ENCODE results near the gene DISC1. TPM values are rescaled to one million over a fixed set of nuclear protein-coding genes. Genes with fewer than 3 reads are reported as not detected.
"Not testable (repeated sequence)": the region's sequence is repeated elsewhere in the genome, so short reads cannot be mapped to it uniquely, and the experiment has no call there.

DISC1 gene
- total RNA-seq, 1 experiment from 2014 or later = 0.91 TPM

DNA sequence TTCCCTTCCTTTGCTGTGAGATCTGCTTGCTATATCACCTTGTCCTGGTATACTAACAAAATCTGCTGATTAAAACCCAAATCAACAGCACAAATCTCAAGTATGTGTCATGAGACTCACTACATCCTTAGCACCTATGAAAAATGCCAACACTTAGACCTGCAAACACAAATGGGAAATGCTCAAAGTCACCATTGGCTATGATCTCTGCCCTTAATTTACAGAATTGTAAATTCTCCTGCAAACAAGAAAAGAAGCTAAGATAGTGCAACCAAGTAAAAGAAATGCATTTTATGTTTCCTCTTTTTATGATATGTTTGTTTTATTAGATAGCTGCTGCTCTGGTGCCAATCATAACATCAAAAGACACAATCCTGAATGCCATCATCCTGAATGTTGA is 80.8 kb downstream of the DISC1 start:
- in situ Hi-C loops (cut with HindIII; ENCODE audit: low pct_unique_long_range_greater_than_20kb, low sequenced_read_pairs) = no loop called here
- DNase-seq (ENCODE audit: low read depth) = no peak

GRCh38 chr1:231708394-231708793 is 81.8 kb downstream of the DISC1 start:
- in situ Hi-C loops (cut with HindIII; ENCODE audit: low pct_unique_long_range_greater_than_20kb, low sequenced_read_pairs) = no loop called here
- no peak for DNase-seq (ENCODE audit: low read depth)

GRCh38 chr1:231714440-231714839 is 87.8 kb downstream of the DISC1 start:
- DNase-seq (ENCODE audit: low read depth) = no peak
- in situ Hi-C loops (cut with HindIII; ENCODE audit: low pct_unique_long_range_greater_than_20kb, low sequenced_read_pairs) = no loop called here

- DNase-seq (ENCODE audit: low read depth) = no peak
- in situ Hi-C loops (cut with HindIII; ENCODE audit: low pct_unique_long_range_greater_than_20kb, low sequenced_read_pairs) = no loop called here
Measured at GRCh38 chr1:231715816-231716722, 89.5 kb downstream of the DISC1 start.

DNA sequence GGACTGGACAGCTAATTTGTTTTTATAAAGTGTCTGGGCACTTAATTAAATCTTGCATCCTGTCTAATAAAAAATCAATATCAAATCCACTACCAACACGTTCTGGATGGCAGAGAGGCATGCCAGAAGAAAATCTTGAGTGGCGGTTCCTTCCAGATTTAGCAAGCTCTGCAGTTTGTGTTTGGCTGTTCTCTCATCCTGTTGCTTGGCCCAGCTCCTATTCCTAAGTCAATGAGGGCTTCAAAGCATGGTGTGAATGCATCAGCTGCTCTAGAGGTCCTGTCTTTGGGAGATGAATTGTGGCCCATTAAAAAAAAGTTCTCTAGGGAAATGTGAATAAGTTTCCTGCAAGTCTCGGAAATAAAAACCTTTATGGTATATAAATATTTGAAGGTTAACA is 90.3 kb downstream of the DISC1 start:
- in situ Hi-C loops (cut with HindIII; ENCODE audit: low pct_unique_long_range_greater_than_20kb, low sequenced_read_pairs) = no loop called here
- no peak for DNase-seq (ENCODE audit: low read depth)

- DNase-seq (ENCODE audit: low read depth) = no peak
Measured at GRCh38 chr1:231719485-231720183, 93.0 kb downstream of the DISC1 start.

GRCh38 chr1:231720652-231721325 is 94.2 kb downstream of the DISC1 start:
- in situ Hi-C loops (cut with HindIII; ENCODE audit: low pct_unique_long_range_greater_than_20kb, low sequenced_read_pairs) = no loop called here
- no peak for DNase-seq (ENCODE audit: low read depth)

More at GRCh38 chr1:231719485-231720183, 93.0 kb downstream of the DISC1 start:
- in situ Hi-C loops (cut with HindIII; ENCODE audit: low pct_unique_long_range_greater_than_20kb, low sequenced_read_pairs) = no loop called here

DNA sequence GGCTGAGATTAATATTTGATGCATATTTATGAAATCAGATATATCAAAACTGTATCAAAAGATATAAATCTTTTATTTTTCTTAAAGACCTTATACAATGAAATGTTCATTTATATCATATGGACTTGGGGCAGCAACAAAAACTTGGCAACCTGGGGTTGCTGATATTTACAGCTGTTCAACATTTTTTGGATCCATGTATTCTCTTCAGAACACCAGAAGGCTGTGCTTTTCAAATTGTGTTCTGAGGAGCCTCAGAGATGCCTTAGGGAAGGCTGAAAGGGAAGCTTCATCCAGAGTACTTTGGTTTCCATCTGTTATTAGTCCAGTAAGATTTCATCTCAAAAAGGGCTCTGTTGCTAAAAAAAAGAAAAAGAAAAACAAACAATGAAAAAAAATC is 94.8 kb downstream of the DISC1 start:
- DNase-seq (ENCODE audit: low read depth) = no peak
- in situ Hi-C loops (cut with HindIII; ENCODE audit: low pct_unique_long_range_greater_than_20kb, low sequenced_read_pairs) = no loop called here

- in situ Hi-C loops (cut with HindIII; ENCODE audit: low pct_unique_long_range_greater_than_20kb, low sequenced_read_pairs) = no loop called here
- no peak for DNase-seq (ENCODE audit: low read depth)
Measured at GRCh38 chr1:231722356-231722755, 95.8 kb downstream of the DISC1 start.

- DNase-seq (ENCODE audit: low read depth) = no peak
- in situ Hi-C loops (cut with HindIII; ENCODE audit: low pct_unique_long_range_greater_than_20kb, low sequenced_read_pairs) = no loop called here
Measured at GRCh38 chr1:231723146-231723545, 96.6 kb downstream of the DISC1 start.

DNA sequence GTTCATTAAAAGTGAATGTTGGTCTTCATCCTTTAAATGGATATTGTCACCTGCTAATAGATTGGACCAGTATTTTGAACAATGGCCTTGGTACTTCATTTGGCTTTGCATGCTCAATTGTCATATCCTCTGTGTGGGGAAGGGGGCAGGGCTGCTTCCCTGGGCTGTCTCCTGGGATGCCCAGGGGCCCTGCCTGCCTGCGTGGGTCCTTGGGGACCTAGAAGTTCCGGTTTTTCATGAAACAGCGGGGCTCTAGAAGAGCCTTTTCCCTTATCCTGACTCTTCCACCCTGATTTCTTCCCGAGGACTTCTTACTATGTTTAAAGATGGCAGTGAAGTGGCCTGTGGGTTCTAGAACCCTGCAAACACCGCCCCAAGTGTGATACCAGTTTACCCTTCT is 97.5 kb downstream of the DISC1 start:
- no peak for DNase-seq (ENCODE audit: low read depth)
- in situ Hi-C loops (cut with HindIII; ENCODE audit: low pct_unique_long_range_greater_than_20kb, low sequenced_read_pairs) = no loop called here

DNA sequence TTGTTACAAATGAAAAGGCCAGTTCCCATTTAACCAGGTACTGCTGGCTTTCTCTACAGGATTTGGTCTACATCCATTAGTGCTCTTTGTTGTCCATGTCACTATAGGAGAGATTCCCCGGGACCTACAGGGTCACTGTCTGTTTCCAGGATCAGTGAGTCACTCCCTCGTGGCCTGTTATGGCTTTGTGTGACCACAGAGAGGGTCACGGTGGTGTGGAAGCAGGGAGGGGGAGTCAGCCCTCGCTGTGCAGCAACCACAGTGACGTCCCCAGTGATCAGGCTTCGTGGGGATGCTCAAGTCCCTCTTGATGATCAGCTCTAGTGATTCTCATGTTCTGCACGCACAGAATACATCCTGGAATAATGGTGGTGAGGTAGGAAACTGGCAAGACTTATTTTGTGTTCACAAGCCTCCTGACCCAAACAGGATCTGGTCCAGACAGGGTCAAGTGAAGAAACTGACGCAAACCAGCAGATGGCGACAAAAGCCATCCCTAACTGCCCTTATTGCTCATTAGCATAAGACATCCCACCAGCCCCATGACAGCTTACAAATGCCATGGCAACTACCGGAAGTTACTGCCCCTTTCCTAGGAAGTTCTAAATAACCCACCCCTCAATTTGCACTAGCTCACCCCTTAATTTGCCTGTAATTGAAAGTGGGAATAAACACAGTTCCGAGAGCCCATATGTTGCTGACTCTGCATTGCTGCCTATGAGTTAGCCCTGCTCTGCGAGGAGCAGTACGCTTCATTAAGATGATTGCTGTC is 98.5 kb downstream of the DISC1 start:
- in situ Hi-C loops (cut with HindIII; ENCODE audit: low pct_unique_long_range_greater_than_20kb, low sequenced_read_pairs) = no loop called here
- peak; percentile 48 for DNase-seq (ENCODE audit: low read depth)

DNA sequence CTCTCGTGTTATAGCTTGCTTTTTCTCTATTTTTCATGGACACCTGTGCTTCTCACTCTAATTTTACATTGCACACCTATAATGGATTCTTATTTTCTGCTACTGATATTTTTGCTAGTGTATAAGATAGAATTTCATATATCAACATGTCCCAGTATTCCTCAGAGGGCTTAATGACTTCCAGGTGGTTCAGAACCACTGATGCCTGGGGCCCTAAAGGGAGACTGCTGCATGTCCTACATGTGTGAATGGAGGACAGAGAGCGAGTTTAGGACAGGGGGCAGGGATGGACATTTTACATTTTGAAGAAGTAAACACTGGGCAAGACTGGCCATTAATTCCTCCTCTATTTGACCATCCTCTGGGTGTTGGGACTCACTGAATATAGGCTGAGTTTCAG is 100.6 kb downstream of the DISC1 start:
- in situ Hi-C loops (cut with HindIII; ENCODE audit: low pct_unique_long_range_greater_than_20kb, low sequenced_read_pairs) = no loop called here

GRCh38 chr1:231728987-231729386 is 102.4 kb downstream of the DISC1 start:
- in situ Hi-C loops (cut with HindIII; ENCODE audit: low pct_unique_long_range_greater_than_20kb, low sequenced_read_pairs); DNase-seq (ENCODE audit: low read depth): not testable (repeated sequence)

More for the DNA sequence above, 100.6 kb downstream of the DISC1 start:
- no peak for DNase-seq (ENCODE audit: low read depth)

DNA sequence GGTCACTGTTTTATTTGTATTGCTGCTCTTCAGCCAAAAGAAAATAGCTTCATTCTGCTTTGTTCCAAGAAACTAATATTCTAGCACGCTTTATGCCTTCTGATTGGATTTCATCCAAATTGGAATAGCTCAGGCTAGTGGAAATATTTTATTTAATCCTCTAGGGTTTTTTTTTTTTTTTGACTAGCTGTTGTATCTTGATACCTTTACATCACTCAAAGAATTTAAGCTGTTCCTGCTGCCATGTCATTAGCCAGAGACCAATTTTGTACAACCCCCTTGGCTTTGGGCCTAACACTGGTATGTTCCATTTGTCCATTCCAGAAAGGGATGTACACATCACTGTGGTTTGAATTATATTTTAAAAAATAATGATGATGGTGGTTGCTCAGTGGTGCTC is 103.0 kb downstream of the DISC1 start:
- in situ Hi-C loops (cut with HindIII; ENCODE audit: low pct_unique_long_range_greater_than_20kb, low sequenced_read_pairs) = no loop called here
- no peak for DNase-seq (ENCODE audit: low read depth)

DNA sequence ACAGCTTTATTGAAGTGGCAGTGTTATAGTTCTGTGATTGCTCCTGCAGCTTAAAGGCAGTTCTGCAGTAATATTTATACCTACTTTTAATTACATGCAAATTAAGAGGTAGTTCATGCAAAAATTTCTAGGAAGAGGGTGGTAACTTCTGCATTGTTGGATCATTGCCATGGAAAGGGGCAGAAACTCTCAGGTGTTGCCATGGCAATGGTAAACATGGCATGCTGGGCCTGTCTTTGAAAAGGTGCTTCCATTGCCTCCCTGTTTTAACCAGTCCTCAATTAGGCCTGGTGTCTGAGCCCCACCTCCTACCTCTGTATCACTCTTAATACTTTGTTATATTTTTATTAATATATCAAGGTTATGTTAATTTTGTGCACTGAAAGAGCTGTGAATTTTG is 104.7 kb downstream of the DISC1 start:
- in situ Hi-C loops (cut with HindIII; ENCODE audit: low pct_unique_long_range_greater_than_20kb, low sequenced_read_pairs) = no loop called here
- DNase-seq (ENCODE audit: low read depth) = no peak

GRCh38 chr1:231733063-231733462 is 106.5 kb downstream of the DISC1 start:
- in situ Hi-C loops (cut with HindIII; ENCODE audit: low pct_unique_long_range_greater_than_20kb, low sequenced_read_pairs) = no loop called here
- DNase-seq (ENCODE audit: low read depth) = no peak

GRCh38 chr1:231733672-231734071 is 107.1 kb downstream of the DISC1 start:
- in situ Hi-C loops (cut with HindIII; ENCODE audit: low pct_unique_long_range_greater_than_20kb, low sequenced_read_pairs) = no loop called here
- DNase-seq (ENCODE audit: low read depth) = no peak
